WTC11 (cell line): Measurements from ENCODE around the gene SORCS2. TPM values are rescaled to one million over a fixed set of nuclear protein-coding genes. Genes with fewer than 3 reads are reported as not detected.

Experiments
- ATAC-seq: fragments of 200-7000 bp; cut with Tn5 transposase; 2 replicates; pipeline ENCODE4 v1.10.0; 2021; ENCODE audit warnings: mild to moderate bottlenecking, moderate library complexity
- CTCF ChIA-PET: fragments of 300-600 bp; sonication (Branson Sonifier 250); formaldehyde crosslinking; loops from one replicate; lab custom pipeline; 2021; ENCODE audit warnings: antibody characterized with exemption; lab: Charles Lee
- POLR2A ChIA-PET: fragments of 350-600 bp; sonication (Branson Sonifier 250); formaldehyde crosslinking; loops from one replicate; lab custom pipeline; 2021; ENCODE audit warnings: antibody characterized with exemption; lab: Charles Lee
- DNase-seq: peaks from one replicate; pipeline ENCODE4 v3.0.0; 2021; ENCODE audit warnings: low spot score
- H3K27ac Mint-ChIP-seq: 2 replicates; pipeline ENCODE4 v1.8.0; 2021; ENCODE audit warnings: mixed read lengths
- H3K27me3 Mint-ChIP-seq: 2 replicates; pipeline ENCODE4 v1.8.0; 2021; ENCODE audit warnings: low read depth, mild to moderate bottlenecking, moderate library complexity, mixed read lengths
- H3K36me3 Mint-ChIP-seq: 2 replicates; pipeline ENCODE4 v1.8.0; 2021; ENCODE audit warnings: mixed read lengths
- H3K4me1 Mint-ChIP-seq: 2 replicates; pipeline ENCODE4 v1.8.0; 2022; ENCODE audit warnings: mixed read lengths
- H3K4me3 Mint-ChIP-seq: 2 replicates; pipeline ENCODE4 v1.8.0; 2021; ENCODE audit warnings: mild to moderate bottlenecking, moderate library complexity, mixed read lengths
- H3K9me3 Mint-ChIP-seq: 2 replicates; pipeline ENCODE4 v1.8.0; 2021; ENCODE audit warnings: mixed read lengths
- CREM ChIP-seq: sonication (generic); formaldehyde crosslinking; IDR thresholded peaks from 2 replicates; pipeline ENCODE4 v1.8.1; 2022; ENCODE audit warnings: mild to moderate bottlenecking, missing genetic modification reagents, moderate library complexity
- EMX1 ChIP-seq: fragments of 250-450 bp; sonication (Bioruptor Pico); IDR thresholded peaks from 2 replicates; pipeline ENCODE4 v1.8.0; 2021; ENCODE audit warnings: mild to moderate bottlenecking
- FOXK1 ChIP-seq: sonication (generic); formaldehyde crosslinking; IDR thresholded peaks from 2 replicates; pipeline ENCODE4 v1.8.0; 2022; ENCODE audit warnings: mild to moderate bottlenecking, moderate library complexity, missing genetic modification reagents
- GRHL2 ChIP-seq: fragments of 250-450 bp; sonication (Bioruptor Pico); IDR thresholded peaks from 2 replicates; pipeline ENCODE4 v1.8.0; 2022; ENCODE audit warnings: mild to moderate bottlenecking, moderate library complexity; ENCODE audit not compliant: insufficient replicate concordance, severe bottlenecking
- JAZF1 ChIP-seq: fragments of 250-450 bp; sonication (Bioruptor Pico); IDR thresholded peaks from 2 replicates; pipeline ENCODE4 v1.9.0; 2021; ENCODE audit warnings: moderate library complexity, mild to moderate bottlenecking, inconsistent platforms
- JUN ChIP-seq: sonication (generic); formaldehyde crosslinking; IDR thresholded peaks from 2 replicates; pipeline ENCODE4 v1.8.0; 2023; ENCODE audit warnings: mild to moderate bottlenecking, missing genetic modification reagents
- MYBL2 ChIP-seq: sonication (generic); formaldehyde crosslinking; IDR thresholded peaks from 2 replicates; pipeline ENCODE4 v1.8.1; 2023; ENCODE audit warnings: mild to moderate bottlenecking, moderate library complexity, missing genetic modification reagents
- SMAD3 ChIP-seq: sonication (generic); formaldehyde crosslinking; IDR thresholded peaks from 2 replicates; pipeline ENCODE4 v1.8.0; 2022; ENCODE audit warnings: missing genetic modification reagents, mild to moderate bottlenecking, borderline replicate concordance
- SOX15 ChIP-seq: fragments of 250-450 bp; sonication (Bioruptor Pico); IDR thresholded peaks from 2 replicates; pipeline ENCODE4 v1.9.0; 2021; ENCODE audit warnings: mild to moderate bottlenecking
- TP53 ChIP-seq: sonication (generic); formaldehyde crosslinking; IDR thresholded peaks from 2 replicates; pipeline ENCODE4 v1.8.1; 2023; ENCODE audit warnings: mild to moderate bottlenecking, missing genetic modification reagents
- ZNF121 ChIP-seq: sonication (generic); formaldehyde crosslinking; IDR thresholded peaks from 2 replicates; pipeline ENCODE4 v1.8.0; 2023; ENCODE audit warnings: missing genetic modification reagents
- ZNF423 ChIP-seq: fragments of 250-450 bp; sonication (Bioruptor Pico); IDR thresholded peaks from 2 replicates; pipeline ENCODE4 v2.1.2; 2022; ENCODE audit warnings: mild to moderate bottlenecking, moderate library complexity
- total RNA-seq: library from RNA; stranded (reverse); gene quantifications from 3 replicates; pipeline ENCODE4 v1.2.3, GENCODE V29; 2021
- TF ChIP-seq, protein P1 (sequence below): sonication (generic); formaldehyde crosslinking; IDR thresholded peaks from 2 replicates; pipeline ENCODE4 v1.8.0; 2023; ENCODE audit warnings: missing genetic modification reagents, mild to moderate bottlenecking, borderline replicate concordance
- TF ChIP-seq, protein P2 (sequence below): fragments of 250-450 bp; sonication (Bioruptor Pico); IDR thresholded peaks from 2 replicates; pipeline ENCODE4 v1.9.0; 2021; ENCODE audit warnings: moderate library complexity, mild to moderate bottlenecking, inconsistent platforms, borderline replicate concordance
- TF ChIP-seq, protein P3 (sequence below): fragments of 250-450 bp; sonication (Bioruptor Pico); conservative IDR thresholded peaks from 2 replicates; pipeline ENCODE4 v1.9.0; 2021; ENCODE audit warnings: mild to moderate bottlenecking
- TF ChIP-seq, protein P4 (sequence below): sonication (generic); formaldehyde crosslinking; IDR thresholded peaks from 2 replicates; pipeline ENCODE4 v1.8.1; 2023; ENCODE audit warnings: mild to moderate bottlenecking, missing genetic modification reagents
- TF ChIP-seq, protein P5 (sequence below): sonication (generic); formaldehyde crosslinking; IDR thresholded peaks from 2 replicates; pipeline ENCODE4 v1.8.0; 2022; ENCODE audit warnings: mild to moderate bottlenecking, missing genetic modification reagents
- TF ChIP-seq, protein P6 (sequence below): fragments of 250-450 bp; sonication (Bioruptor Pico); IDR thresholded peaks from 2 replicates; pipeline ENCODE4 v1.8.0; 2021; ENCODE audit warnings: mild to moderate bottlenecking
- TF ChIP-seq, protein P7 (sequence below): sonication (generic); formaldehyde crosslinking; IDR thresholded peaks from 2 replicates; pipeline ENCODE4 v1.8.0; 2022; ENCODE audit warnings: mild to moderate bottlenecking, missing genetic modification reagents
- TF ChIP-seq, protein P8 (sequence below): sonication (generic); formaldehyde crosslinking; IDR thresholded peaks from 2 replicates; pipeline ENCODE4 v1.8.1; 2023; ENCODE audit warnings: mild to moderate bottlenecking, missing genetic modification reagents

The SORCS2 gene
- total RNA-seq, 1 experiment from 2014 or later: 6.6 TPM

DNA sequence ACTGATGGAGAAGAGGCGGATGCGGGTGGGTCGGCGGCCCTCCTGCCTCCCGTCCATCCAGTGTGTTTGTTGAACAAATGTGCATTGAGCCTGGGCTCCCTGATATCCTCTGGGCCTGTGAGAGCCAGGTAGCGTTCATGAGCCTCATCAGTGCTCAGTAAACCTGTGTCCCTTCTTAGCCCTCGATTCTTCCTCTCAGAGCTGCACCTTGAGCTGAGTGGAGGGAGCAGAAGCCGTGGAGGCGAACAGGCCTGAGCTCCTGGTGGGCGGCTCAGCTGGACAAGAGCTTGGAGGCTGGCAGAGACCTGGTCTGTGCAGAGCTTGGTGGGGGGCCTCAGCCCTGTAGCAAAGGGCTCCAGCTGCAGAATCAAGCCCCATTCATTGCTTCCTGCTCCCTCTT is 112.1 kb downstream of the SORCS2 start:
- Mint-ChIP-seq H3K4me3 (no peak overlapping the region), H3K4me1 (peaks cover 3% of the 10 kb centered on the region), H3K27me3 (no peaks in the 10 kb centered on the region), H3K36me3 (no peaks in the 10 kb centered on the region), H3K9me3 (no peaks in the 10 kb centered on the region), H3K27ac (no peak overlapping the region)
- TF ChIP-seq, protein P1, sequence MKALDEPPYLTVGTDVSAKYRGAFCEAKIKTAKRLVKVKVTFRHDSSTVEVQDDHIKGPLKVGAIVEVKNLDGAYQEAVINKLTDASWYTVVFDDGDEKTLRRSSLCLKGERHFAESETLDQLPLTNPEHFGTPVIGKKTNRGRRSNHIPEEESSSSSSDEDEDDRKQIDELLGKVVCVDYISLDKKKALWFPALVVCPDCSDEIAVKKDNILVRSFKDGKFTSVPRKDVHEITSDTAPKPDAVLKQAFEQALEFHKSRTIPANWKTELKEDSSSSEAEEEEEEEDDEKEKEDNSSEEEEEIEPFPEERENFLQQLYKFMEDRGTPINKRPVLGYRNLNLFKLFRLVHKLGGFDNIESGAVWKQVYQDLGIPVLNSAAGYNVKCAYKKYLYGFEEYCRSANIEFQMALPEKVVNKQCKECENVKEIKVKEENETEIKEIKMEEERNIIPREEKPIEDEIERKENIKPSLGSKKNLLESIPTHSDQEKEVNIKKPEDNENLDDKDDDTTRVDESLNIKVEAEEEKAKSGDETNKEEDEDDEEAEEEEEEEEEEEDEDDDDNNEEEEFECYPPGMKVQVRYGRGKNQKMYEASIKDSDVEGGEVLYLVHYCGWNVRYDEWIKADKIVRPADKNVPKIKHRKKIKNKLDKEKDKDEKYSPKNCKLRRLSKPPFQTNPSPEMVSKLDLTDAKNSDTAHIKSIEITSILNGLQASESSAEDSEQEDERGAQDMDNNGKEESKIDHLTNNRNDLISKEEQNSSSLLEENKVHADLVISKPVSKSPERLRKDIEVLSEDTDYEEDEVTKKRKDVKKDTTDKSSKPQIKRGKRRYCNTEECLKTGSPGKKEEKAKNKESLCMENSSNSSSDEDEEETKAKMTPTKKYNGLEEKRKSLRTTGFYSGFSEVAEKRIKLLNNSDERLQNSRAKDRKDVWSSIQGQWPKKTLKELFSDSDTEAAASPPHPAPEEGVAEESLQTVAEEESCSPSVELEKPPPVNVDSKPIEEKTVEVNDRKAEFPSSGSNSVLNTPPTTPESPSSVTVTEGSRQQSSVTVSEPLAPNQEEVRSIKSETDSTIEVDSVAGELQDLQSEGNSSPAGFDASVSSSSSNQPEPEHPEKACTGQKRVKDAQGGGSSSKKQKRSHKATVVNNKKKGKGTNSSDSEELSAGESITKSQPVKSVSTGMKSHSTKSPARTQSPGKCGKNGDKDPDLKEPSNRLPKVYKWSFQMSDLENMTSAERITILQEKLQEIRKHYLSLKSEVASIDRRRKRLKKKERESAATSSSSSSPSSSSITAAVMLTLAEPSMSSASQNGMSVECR (CRISPR knock-in tag): no peak
- TF ChIP-seq CREM (CRISPR knock-in tag) (no peak), ZNF423 (CRISPR knock-in tag) (no peak), SMAD3 (CRISPR knock-in tag) (no peak), ZNF121 (CRISPR knock-in tag) (no peak), JUN (CRISPR knock-in tag) (no peak), TP53 (CRISPR knock-in tag) (no peak), FOXK1 (CRISPR knock-in tag) (no peak), MYBL2 (CRISPR knock-in tag) (no peak), GRHL2 (CRISPR knock-in tag) (no peak), EMX1 (CRISPR knock-in tag) (no peak), SOX15 (CRISPR knock-in tag) (no peak), JAZF1 (CRISPR knock-in tag) (no peak)
- TF ChIP-seq, protein P2, sequence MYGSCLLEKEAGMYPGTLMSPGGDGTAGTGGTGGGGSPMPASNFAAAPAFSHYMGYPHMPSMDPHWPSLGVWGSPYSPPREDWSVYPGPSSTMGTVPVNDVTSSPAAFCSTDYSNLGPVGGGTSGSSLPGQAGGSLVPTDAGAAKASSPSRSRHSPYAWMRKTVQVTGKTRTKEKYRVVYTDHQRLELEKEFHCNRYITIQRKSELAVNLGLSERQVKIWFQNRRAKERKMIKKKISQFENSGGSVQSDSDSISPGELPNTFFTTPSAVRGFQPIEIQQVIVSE (CRISPR knock-in tag): no peak
- TF ChIP-seq, protein P3, sequence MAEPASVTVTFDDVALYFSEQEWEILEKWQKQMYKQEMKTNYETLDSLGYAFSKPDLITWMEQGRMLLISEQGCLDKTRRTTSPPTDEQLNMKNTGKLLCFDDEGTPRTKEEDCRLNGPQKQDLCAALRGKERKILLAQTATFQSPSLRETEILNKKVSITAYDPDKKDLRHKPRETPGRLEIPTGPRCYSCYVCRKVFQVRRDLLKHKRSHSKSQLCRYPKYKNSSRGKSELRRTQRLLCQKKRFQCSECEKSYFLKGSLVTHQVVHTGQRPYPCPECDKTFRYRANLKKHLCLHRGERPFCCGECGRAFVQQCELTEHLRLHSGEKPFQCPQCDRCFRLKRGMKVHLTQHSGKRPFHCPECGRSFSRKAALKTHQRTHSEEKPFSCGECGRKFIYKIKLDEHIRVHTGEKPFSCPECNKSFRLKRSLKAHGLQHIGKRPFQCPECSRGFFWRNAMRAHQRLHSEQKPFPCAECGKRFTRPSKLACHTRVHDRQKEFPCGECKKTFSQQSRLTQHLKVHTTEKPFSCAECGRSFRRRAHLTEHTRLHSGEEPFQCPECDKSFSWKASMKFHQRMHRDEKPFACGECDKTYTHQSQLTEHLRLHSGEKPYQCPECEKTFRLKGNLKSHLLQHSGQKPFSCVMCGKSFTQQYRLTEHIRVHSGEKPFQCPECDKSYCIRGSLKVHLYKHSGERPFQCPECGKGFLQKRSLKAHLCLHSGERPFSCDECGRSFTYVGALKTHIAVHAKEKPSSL (CRISPR knock-in tag): no peak
- TF ChIP-seq, protein P4, sequence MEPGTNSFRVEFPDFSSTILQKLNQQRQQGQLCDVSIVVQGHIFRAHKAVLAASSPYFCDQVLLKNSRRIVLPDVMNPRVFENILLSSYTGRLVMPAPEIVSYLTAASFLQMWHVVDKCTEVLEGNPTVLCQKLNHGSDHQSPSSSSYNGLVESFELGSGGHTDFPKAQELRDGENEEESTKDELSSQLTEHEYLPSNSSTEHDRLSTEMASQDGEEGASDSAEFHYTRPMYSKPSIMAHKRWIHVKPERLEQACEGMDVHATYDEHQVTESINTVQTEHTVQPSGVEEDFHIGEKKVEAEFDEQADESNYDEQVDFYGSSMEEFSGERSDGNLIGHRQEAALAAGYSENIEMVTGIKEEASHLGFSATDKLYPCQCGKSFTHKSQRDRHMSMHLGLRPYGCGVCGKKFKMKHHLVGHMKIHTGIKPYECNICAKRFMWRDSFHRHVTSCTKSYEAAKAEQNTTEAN (CRISPR knock-in tag): no peak
- TF ChIP-seq, protein P5, sequence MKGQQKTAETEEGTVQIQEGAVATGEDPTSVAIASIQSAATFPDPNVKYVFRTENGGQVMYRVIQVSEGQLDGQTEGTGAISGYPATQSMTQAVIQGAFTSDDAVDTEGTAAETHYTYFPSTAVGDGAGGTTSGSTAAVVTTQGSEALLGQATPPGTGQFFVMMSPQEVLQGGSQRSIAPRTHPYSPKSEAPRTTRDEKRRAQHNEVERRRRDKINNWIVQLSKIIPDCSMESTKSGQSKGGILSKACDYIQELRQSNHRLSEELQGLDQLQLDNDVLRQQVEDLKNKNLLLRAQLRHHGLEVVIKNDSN (CRISPR knock-in tag): no peak
- TF ChIP-seq, protein P6, sequence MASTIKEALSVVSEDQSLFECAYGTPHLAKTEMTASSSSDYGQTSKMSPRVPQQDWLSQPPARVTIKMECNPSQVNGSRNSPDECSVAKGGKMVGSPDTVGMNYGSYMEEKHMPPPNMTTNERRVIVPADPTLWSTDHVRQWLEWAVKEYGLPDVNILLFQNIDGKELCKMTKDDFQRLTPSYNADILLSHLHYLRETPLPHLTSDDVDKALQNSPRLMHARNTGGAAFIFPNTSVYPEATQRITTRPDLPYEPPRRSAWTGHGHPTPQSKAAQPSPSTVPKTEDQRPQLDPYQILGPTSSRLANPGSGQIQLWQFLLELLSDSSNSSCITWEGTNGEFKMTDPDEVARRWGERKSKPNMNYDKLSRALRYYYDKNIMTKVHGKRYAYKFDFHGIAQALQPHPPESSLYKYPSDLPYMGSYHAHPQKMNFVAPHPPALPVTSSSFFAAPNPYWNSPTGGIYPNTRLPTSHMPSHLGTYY (CRISPR knock-in tag): no peak
- TF ChIP-seq, protein P7, sequence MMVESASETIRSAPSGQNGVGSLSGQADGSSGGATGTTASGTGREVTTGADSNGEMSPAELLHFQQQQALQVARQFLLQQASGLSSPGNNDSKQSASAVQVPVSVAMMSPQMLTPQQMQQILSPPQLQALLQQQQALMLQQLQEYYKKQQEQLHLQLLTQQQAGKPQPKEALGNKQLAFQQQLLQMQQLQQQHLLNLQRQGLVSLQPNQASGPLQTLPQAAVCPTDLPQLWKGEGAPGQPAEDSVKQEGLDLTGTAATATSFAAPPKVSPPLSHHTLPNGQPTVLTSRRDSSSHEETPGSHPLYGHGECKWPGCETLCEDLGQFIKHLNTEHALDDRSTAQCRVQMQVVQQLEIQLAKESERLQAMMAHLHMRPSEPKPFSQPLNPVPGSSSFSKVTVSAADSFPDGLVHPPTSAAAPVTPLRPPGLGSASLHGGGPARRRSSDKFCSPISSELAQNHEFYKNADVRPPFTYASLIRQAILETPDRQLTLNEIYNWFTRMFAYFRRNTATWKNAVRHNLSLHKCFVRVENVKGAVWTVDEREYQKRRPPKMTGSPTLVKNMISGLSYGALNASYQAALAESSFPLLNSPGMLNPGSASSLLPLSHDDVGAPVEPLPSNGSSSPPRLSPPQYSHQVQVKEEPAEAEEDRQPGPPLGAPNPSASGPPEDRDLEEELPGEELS (CRISPR knock-in tag): no peak
- TF ChIP-seq, protein P8, sequence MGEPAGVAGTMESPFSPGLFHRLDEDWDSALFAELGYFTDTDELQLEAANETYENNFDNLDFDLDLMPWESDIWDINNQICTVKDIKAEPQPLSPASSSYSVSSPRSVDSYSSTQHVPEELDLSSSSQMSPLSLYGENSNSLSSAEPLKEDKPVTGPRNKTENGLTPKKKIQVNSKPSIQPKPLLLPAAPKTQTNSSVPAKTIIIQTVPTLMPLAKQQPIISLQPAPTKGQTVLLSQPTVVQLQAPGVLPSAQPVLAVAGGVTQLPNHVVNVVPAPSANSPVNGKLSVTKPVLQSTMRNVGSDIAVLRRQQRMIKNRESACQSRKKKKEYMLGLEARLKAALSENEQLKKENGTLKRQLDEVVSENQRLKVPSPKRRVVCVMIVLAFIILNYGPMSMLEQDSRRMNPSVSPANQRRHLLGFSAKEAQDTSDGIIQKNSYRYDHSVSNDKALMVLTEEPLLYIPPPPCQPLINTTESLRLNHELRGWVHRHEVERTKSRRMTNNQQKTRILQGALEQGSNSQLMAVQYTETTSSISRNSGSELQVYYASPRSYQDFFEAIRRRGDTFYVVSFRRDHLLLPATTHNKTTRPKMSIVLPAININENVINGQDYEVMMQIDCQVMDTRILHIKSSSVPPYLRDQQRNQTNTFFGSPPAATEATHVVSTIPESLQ: no peak
- ChIA-PET CTCF (interaction anchor here (1.2 kb wide), 1 partner anchor 8 kb away, joined by 3 read pairs; no protein-coding TSS in a partner anchor), POLR2A (no interaction called here)
- DNase-seq (no peak), ATAC-seq (no peak)
